HepG2 (cell line): ENCODE measurements around the gene ATG7. TPM values are rescaled to one million over a fixed set of nuclear protein-coding genes. Genes with fewer than 3 reads are reported as not detected.

Experiments
- ATF7-NPFF ChIP-seq: sonication (generic); formaldehyde crosslinking; IDR thresholded peaks from 2 replicates; pipeline ENCODE4 v1.8.1; 2023; ENCODE audit warnings: mild to moderate bottlenecking, low read depth, missing genetic modification reagents, moderate library complexity
- CENPT ChIP-seq: sonication (generic); formaldehyde crosslinking; IDR thresholded peaks from 2 replicates; pipeline ENCODE4 v1.8.0; 2022; ENCODE audit warnings: low read depth, mild to moderate bottlenecking, moderate library complexity, missing genetic modification reagents
- DPF2 ChIP-seq: sonication (generic); formaldehyde crosslinking; IDR thresholded peaks from 2 replicates; pipeline ENCODE4 v1.4.0; 2020; ENCODE audit warnings: mild to moderate bottlenecking, low read depth, missing genetic modification reagents, borderline replicate concordance
- GATAD2A ChIP-seq: IDR thresholded peaks from 2 replicates; pipeline ENCODE4 v1.6.1; 2016
- HDAC1 ChIP-seq: sonication (generic); formaldehyde crosslinking; IDR thresholded peaks from 2 replicates; pipeline ENCODE4 v1.5.1; 2020; ENCODE audit warnings: mild to moderate bottlenecking, missing genetic modification reagents
- HES4 ChIP-seq: sonication (generic); formaldehyde crosslinking; IDR thresholded peaks from 2 replicates; pipeline ENCODE4 v1.9.0; 2021; ENCODE audit warnings: mild to moderate bottlenecking, missing genetic modification reagents, borderline replicate concordance
- JARID2 ChIP-seq: sonication (generic); formaldehyde crosslinking; IDR thresholded peaks from 2 replicates; pipeline ENCODE4 v1.8.1; 2023; ENCODE audit warnings: missing genetic modification reagents, inconsistent platforms; ENCODE audit not compliant: insufficient replicate concordance
- MED1 ChIP-seq: sonication (generic); formaldehyde crosslinking; IDR thresholded peaks from 2 replicates; pipeline ENCODE4 v1.4.0; 2020; ENCODE audit warnings: missing genetic modification reagents
- MYNN ChIP-seq: sonication (generic); formaldehyde crosslinking; IDR thresholded peaks from 2 replicates; pipeline ENCODE4 v1.4.0; 2020; ENCODE audit warnings: mild to moderate bottlenecking, low read depth, missing genetic modification reagents
- NKX3-1 ChIP-seq: sonication (generic); formaldehyde crosslinking; IDR thresholded peaks from 2 replicates; pipeline ENCODE4 v1.5.0; 2020; ENCODE audit warnings: missing genetic modification reagents
- SIN3A ChIP-seq: IDR thresholded peaks from 2 replicates; pipeline ENCODE4 v1.6.1; 2011; ENCODE audit warnings: low read depth, mild to moderate bottlenecking, control low read depth, low read length, borderline replicate concordance
- U2AF2 ChIP-seq: fragments of 200-400 bp; formaldehyde crosslinking; IDR thresholded peaks from 2 replicates; pipeline ENCODE4 v1.6.1; 2017; ENCODE audit warnings: low read depth, mild to moderate bottlenecking, low read length
- ZNF232 ChIP-seq: sonication (generic); formaldehyde crosslinking; IDR thresholded peaks from 2 replicates; pipeline ENCODE4 v1.4.0; 2020; ENCODE audit warnings: missing genetic modification reagents, borderline replicate concordance
- ZNF432 ChIP-seq: sonication (generic); formaldehyde crosslinking; IDR thresholded peaks from 2 replicates; pipeline ENCODE4 v1.5.0; 2020; ENCODE audit warnings: missing genetic modification reagents, mild to moderate bottlenecking, borderline replicate concordance
- ZNF546 ChIP-seq: sonication (generic); formaldehyde crosslinking; conservative IDR thresholded peaks from 2 replicates; pipeline ENCODE4 v1.8.1; 2023; ENCODE audit warnings: mild to moderate bottlenecking, missing genetic modification reagents
- polyA plus RNA-seq, 8 experiments: library from polyadenylated mRNA; depleted of rRNA in 3 of 8; stranded (reverse) in 7 of 8; unstranded in 1 of 8; fragments of >200 nt; fragmentation: Illumina TruSeq in 4 of 8; extraction: Trizol in 4 of 8; gene quantifications; 2 replicates each; pipeline versions ENCODE4 v1.2.1 to v1.2.3, GENCODE V29; 2011 to 2016; ENCODE audit warnings: low read depth in 4 of 8, missing spikeins in 1 of 8, mixed read lengths in 1 of 8; ENCODE audit not compliant: insufficient read depth in 1 of 8
- total RNA-seq, 5 experiments: library from RNA; depleted of rRNA; stranded (reverse); fragments of >200 nt; fragmentation: Illumina TruSeq; extraction: Trizol; gene quantifications; 2 replicates each; pipeline ENCODE4 v1.2.3, GENCODE V29; 2016; ENCODE audit warnings: low read depth in 1 of 5
- TF ChIP-seq, protein P1 (sequence below): fragments of 450-650 bp; IDR thresholded peaks from 2 replicates; pipeline ENCODE4 v1.6.1; 2017; ENCODE audit warnings: mild to moderate bottlenecking
- TF ChIP-seq, protein P2 (sequence below): sonication (generic); formaldehyde crosslinking; IDR thresholded peaks from 2 replicates; pipeline ENCODE4 v1.4.0; 2020; ENCODE audit warnings: missing genetic modification reagents
- TF ChIP-seq, protein P3 (sequence below), 2 experiments: sonication (generic) in 1 of 2; formaldehyde crosslinking in 1 of 2; IDR thresholded peaks; 2 replicates each; pipeline versions ENCODE4 v1.4.0 to v1.6.1; 2018 to 2020; ENCODE audit warnings: missing genetic modification reagents in 2 of 2, borderline replicate concordance in 1 of 2, low read depth in 1 of 2, mild to moderate bottlenecking in 1 of 2, missing biosample characterization in 1 of 2
- TF ChIP-seq, protein P4 (sequence below): IDR thresholded peaks from 2 replicates; pipeline ENCODE4 v1.6.1; 2018; ENCODE audit warnings: missing genetic modification reagents, mild to moderate bottlenecking, missing compliant biosample characterization

Gene ATG7
- total and polyA plus RNA-seq, 2 of the 13 experiments (the other 11 are each of a cell fraction or from before 2014, with no cell fraction given) = 7.8 to 22.1 TPM

DNA sequence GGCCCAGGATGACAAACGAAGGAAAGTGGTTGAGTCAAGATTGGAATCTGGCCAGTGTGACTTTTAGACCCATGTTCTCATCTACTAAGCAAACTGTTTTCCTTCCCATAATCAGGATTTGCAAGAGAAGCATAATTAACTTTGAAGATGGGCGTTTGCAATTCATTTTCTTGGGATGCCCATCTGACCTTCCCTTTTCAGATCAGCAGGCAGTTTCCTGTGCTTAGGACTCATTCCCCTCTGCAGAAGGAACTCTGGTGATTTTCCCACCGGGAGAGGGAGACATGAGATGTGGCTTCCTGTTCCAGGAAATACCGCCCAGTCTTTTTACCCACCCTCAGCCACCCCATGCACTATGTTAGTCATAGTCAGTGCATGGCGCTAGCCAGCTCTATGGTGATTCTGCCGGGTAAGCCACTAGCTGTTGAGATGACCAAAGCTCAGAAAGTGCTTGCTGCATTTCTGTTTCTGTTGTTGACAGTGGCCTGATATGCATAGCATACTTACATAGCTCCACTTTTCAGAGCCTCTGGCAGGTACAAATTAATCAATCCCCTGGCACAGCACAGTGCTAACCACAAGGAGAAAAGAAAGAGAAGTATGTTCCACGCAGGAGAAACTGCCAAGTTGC, 242.1 kb downstream of the ATG7 start (continued):
- no peak for TF ChIP-seq NKX3-1 (CRISPR knock-in tag)
- no peak for TF ChIP-seq HES4
- TF ChIP-seq HDAC1 (CRISPR knock-in tag) = no peak
- TF ChIP-seq, protein P1, sequence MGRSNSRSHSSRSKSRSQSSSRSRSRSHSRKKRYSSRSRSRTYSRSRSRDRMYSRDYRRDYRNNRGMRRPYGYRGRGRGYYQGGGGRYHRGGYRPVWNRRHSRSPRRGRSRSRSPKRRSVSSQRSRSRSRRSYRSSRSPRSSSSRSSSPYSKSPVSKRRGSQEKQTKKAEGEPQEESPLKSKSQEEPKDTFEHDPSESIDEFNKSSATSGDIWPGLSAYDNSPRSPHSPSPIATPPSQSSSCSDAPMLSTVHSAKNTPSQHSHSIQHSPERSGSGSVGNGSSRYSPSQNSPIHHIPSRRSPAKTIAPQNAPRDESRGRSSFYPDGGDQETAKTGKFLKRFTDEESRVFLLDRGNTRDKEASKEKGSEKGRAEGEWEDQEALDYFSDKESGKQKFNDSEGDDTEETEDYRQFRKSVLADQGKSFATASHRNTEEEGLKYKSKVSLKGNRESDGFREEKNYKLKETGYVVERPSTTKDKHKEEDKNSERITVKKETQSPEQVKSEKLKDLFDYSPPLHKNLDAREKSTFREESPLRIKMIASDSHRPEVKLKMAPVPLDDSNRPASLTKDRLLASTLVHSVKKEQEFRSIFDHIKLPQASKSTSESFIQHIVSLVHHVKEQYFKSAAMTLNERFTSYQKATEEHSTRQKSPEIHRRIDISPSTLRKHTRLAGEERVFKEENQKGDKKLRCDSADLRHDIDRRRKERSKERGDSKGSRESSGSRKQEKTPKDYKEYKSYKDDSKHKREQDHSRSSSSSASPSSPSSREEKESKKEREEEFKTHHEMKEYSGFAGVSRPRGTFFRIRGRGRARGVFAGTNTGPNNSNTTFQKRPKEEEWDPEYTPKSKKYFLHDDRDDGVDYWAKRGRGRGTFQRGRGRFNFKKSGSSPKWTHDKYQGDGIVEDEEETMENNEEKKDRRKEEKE = no peak
- TF ChIP-seq SIN3A = no peak
- TF ChIP-seq MYNN (CRISPR knock-in tag) = no peak
- no peak for TF ChIP-seq ATF7-NPFF
- no peak for TF ChIP-seq DPF2 (CRISPR knock-in tag)
- no peak for TF ChIP-seq JARID2 (CRISPR knock-in tag)
- TF ChIP-seq, protein P2, sequence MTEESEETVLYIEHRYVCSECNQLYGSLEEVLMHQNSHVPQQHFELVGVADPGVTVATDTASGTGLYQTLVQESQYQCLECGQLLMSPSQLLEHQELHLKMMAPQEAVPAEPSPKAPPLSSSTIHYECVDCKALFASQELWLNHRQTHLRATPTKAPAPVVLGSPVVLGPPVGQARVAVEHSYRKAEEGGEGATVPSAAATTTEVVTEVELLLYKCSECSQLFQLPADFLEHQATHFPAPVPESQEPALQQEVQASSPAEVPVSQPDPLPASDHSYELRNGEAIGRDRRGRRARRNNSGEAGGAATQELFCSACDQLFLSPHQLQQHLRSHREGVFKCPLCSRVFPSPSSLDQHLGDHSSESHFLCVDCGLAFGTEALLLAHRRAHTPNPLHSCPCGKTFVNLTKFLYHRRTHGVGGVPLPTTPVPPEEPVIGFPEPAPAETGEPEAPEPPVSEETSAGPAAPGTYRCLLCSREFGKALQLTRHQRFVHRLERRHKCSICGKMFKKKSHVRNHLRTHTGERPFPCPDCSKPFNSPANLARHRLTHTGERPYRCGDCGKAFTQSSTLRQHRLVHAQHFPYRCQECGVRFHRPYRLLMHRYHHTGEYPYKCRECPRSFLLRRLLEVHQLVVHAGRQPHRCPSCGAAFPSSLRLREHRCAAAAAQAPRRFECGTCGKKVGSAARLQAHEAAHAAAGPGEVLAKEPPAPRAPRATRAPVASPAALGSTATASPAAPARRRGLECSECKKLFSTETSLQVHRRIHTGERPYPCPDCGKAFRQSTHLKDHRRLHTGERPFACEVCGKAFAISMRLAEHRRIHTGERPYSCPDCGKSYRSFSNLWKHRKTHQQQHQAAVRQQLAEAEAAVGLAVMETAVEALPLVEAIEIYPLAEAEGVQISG (CRISPR knock-in tag) = 0 out of 2 replicates have a peak, but pooled peaks have one; percentile 26
- 0 out of 2 replicates have a peak, but pooled peaks have one; percentile 20 for TF ChIP-seq MED1 (CRISPR knock-in tag)
- no peak for TF ChIP-seq U2AF2
- TF ChIP-seq, protein P3, sequence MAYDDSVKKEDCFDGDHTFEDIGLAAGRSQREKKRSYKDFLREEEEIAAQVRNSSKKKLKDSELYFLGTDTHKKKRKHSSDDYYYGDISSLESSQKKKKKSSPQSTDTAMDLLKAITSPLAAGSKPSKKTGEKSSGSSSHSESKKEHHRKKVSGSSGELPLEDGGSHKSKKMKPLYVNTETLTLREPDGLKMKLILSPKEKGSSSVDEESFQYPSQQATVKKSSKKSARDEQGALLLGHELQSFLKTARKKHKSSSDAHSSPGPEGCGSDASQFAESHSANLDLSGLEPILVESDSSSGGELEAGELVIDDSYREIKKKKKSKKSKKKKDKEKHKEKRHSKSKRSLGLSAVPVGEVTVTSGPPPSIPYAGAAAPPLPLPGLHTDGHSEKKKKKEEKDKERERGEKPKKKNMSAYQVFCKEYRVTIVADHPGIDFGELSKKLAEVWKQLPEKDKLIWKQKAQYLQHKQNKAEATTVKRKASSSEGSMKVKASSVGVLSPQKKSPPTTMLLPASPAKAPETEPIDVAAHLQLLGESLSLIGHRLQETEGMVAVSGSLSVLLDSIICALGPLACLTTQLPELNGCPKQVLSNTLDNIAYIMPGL (CRISPR knock-in tag; IDR thresholded peaks at IDR 0.05; ENCODE audit: borderline replicate concordance in 1 of 2, low read depth in 1 of 2) = 0 out of 4 replicates have a peak, but pooled peaks have one; percentile 16 to 19
- TF ChIP-seq, protein P4, sequence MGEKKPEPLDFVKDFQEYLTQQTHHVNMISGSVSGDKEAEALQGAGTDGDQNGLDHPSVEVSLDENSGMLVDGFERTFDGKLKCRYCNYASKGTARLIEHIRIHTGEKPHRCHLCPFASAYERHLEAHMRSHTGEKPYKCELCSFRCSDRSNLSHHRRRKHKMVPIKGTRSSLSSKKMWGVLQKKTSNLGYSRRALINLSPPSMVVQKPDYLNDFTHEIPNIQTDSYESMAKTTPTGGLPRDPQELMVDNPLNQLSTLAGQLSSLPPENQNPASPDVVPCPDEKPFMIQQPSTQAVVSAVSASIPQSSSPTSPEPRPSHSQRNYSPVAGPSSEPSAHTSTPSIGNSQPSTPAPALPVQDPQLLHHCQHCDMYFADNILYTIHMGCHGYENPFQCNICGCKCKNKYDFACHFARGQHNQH (CRISPR knock-in tag) = peak; percentile 22; the same call in 1 of the 2 replicates
- no peak for TF ChIP-seq ZNF432
- no peak for TF ChIP-seq ZNF232
- no peak for TF ChIP-seq ZNF546 (CRISPR knock-in tag)
- 0 out of 2 replicates have a peak, but pooled peaks have one; percentile 20 for TF ChIP-seq GATAD2A (CRISPR knock-in tag)
- TF ChIP-seq CENPT (CRISPR knock-in tag) = no peak
